PC-9 (cell line): ENCODE results near the gene SUN1. TPM values are rescaled to one million over a fixed set of nuclear protein-coding genes. Genes with fewer than 3 reads are reported as not detected.

ENCODE experiments used
- total RNA-seq: library from RNA; stranded (reverse); gene quantifications from 2 replicates; pipeline ENCODE4 v1.2.3, GENCODE V29; 2021

The SUN1 gene
- total RNA-seq, 1 experiment from 2014 or later = 245 TPM

Other genes starting within 250 kb of the SUN1 start
- 63.2 and 78.9 TPM in 2 replicates for gene DNAAF5, start 105.8 kb upstream of the SUN1 start, total RNA-seq
- 51.7 and 66.6 TPM in 2 replicates for gene PRKAR1B, start 105.2 kb upstream of the SUN1 start, total RNA-seq
- 120 and 166 TPM in 2 replicates for gene GET4, start 44.1 kb downstream of the SUN1 start, total RNA-seq
- gene ADAP1, start 122.2 kb downstream of the SUN1 start, total RNA-seq = 73.9 and 102 TPM in 2 replicates
- 28.9 and 29.3 TPM in 2 replicates for gene COX19, start 143.1 kb downstream of the SUN1 start, total RNA-seq
- 0.63 TPM in 1 of 2 replicates, not detected in the other for gene CYP2W1, start 150.7 kb downstream of the SUN1 start, total RNA-seq
- gene GPR146, start 212.1 kb downstream of the SUN1 start, total RNA-seq = 3.4 and 4.3 TPM in 2 replicates